Brain pericyte (primary cell): Measurements from ENCODE around the gene COL2A1.

Experiments
- DNase-seq: peaks from one replicate; pipeline ENCODE4 v3.0.0-alpha.2; 2012; ENCODE audit warnings: low read depth, low spot score

Gene COL2A1

DNA sequence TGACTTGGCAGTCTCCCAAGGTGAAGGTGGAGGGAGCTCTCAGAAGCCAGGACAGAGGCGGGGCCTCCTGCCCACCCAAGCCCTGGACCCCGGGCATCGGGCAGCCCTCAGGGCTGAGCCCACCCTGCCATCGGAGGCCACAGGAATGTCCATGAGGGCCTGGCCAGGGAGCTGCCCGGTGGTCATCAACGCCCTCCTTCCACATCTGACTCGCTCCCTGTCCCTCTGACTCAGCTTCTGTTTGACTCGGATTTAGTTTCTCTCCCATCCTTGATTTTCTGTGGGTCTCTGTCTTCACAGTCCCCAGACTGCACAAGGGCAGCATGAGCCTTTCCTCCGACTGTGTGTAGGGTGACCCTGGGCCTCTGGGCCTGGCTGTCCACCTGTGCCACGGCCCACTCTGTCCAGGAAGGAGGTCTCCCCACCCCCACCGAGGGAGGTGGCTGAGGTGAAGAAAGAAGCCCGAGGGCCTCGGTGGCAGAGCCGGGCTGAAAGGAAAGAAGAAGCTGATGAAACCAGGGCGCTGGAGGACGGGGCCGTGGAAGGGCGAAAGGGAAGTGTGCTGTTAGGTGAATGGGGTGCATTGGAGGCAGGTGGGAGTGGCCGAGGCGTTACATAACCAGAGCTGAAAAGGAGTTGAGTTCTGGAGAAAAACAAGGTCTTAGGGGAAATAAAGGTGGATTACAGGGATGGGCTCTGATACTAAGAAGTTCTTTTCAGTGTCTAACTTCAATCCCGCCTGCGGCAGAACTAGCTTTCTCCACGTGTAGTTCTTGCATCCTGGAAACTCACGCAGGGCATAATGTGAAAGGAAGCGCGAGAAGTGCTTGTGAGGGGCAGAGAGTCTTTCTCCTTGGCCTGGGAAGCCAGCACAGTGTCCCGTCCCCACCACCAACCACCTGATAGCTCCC is 57.6 kb downstream of the COL2A1 start:
- DNase-seq, result no peak

- DNase-seq, result no peak
Observed at GRCh38 chr12:47945341-47945728, 58.9 kb downstream of the COL2A1 start.

DNA sequence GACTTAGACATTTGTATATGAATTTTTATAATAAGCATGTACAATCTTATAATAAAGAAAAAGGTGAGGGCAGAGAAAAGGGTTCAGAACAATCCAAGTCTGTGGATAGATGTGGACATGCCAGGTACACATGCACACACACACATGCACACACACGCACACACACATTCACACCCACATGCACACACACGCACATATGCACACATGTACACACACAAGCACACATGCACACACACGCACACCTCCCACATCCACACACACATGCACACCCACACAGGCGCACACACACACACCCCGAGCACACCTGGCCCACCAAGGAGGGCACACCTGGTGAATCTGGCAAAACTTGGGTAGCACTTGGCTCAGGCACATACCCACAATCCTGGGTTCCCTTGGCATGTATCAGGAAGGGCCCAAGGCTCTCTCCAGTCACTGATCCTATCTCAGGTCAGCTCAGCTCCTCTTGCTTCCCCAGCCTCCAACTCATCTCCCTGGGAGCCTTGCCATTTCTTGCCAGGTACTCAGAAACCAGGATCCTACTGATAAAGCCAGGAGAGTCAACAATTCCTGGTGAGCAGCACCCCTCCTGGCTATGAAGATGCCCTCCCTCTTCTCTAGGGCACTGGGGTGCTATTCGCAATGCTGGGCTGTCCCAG is 59.5 kb downstream of the COL2A1 start:
- DNase-seq, result no peak

DNA sequence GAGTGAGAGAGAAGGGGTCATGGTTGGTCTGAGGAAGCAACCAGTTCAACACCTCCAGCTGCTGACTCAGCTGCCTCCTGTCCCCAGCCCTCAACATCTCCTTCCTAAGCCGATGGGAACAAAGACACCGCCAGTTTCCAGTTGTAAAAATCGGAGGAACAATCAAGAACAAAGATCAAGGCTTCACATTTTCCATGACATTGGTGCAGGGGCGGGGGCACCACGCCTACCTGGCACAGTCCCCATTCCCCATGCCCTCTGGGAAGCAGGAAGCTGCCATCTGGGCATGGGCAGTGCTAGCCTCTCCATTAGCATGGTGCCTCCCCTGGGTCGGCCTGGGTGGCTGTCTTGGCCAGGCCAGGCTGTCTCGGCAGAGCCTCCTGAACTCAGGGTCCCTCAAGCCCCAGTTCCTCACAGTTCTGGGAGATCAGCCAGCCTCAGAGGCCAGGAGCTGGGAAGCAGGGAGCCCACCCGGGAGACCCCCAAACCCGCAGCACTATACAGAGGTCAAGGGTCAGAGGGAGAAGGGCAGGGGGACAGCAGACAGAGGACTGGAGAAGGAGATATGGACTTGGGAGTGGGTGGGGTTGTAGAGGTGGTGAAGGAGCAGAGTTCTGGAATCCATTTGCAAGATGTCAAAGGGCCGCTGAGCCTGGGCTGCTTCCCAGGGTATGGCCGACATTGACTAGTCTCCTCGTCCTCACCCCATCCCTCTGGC is 60.5 kb downstream of the COL2A1 start:
- DNase-seq, result no peak

DNA sequence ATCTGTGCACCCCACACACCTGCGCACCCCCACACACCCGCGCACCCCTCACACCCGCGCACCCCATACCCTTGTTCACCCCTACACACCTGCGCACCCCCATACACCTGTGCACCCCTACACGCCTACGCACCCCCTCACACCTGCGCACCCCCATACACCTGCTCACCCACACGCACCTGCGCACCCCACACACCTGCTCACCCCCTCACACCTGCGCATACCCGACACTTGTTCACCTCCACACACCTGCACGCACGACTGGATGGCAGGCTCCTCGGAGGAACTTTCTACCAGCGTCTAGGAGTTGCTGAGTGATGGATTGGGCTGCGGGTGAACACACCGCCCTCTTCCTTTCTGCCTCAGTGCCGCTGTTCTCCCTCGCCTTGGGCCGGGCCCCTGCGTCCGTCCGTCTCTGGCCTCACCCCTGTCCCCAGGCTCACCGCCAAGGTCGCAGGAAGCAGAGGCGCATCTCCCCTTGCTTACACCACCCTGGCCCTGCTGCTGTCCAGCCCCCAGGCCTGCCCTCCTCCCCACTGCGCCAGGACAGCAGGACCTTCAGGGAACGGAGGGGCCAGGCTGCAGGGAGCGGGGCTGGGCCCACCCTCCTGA is 61.6 kb downstream of the COL2A1 start:
- DNase-seq, result no peak

DNA sequence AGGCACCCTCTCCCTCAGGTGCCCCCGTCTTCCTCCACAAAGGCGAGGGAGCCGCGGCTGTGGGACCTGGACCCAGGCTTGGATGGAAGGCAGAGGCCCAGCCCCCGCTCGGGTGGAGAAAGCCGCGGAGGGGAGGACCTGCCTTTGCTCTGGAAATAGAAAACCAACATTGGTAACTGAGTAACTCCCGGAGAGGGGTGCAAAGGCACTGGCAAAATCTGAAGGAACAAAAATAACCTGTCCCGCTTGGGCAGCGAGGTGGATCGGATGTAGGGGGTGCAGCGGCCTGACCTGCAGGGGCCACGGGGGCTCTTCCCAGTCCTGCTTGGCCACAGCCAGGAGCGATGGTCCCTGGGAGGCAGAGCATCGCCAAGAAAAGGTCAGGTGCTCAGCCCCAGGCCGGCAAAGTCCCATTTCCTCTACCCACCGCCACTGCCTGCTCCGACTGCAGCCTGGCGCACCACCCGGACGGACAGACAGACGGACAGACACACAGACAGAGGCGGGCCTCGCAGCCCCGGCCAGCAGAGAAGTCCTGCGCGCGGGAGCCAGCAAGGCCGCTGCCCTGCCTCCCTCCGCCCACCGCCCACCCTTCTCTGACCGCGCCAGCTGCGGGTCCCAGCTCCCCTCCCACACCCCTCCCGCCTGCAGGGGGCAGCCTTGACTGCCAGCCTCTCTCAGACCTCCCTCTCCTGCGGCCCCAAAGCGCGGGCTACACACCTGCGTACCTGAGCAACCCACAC is 62.2 kb downstream of the COL2A1 start:
- no peak for DNase-seq

DNA sequence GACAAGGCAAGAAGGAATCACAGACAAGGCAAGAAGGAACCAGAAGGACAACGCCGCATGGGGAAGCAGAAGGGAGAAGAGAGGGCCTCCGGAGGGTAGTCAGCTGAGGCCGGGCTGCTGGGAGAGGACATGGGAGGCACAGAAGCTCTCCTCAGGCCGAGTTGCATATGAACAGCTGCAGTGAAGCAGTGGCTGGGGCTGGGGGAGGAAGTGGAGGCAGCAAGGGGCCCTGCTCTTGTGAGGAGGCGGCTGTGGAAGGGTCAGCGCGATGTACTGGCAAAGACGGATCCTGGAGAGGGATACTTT is 62.8 kb downstream of the COL2A1 start:
- DNase-seq, result no peak

- no peak for DNase-seq
Observed at GRCh38 chr12:47940773-47941474, 63.4 kb downstream of the COL2A1 start.

- no peak for DNase-seq
Observed at GRCh38 chr12:47939009-47939601, 65.2 kb downstream of the COL2A1 start.

DNA sequence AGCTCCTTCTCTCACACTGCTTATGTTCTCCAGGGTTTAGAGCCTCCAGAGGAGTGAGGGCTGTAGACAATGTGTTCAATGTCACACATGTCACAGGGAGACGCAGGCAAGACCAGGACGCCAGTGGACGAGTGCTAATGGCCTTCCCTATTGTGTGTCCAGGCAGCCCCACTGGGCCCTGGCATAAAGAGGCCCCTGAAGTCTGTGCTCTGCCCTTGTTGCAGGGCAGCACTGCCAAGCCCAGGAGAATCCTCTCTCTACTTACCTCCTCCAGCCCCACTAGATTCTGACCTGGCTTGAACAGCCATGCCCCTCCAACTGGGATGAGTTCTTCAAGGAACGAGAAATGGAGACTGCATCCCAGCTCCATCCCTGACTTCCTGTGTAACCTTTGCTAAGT is 65.7 kb downstream of the COL2A1 start:
- no peak for DNase-seq

DNA sequence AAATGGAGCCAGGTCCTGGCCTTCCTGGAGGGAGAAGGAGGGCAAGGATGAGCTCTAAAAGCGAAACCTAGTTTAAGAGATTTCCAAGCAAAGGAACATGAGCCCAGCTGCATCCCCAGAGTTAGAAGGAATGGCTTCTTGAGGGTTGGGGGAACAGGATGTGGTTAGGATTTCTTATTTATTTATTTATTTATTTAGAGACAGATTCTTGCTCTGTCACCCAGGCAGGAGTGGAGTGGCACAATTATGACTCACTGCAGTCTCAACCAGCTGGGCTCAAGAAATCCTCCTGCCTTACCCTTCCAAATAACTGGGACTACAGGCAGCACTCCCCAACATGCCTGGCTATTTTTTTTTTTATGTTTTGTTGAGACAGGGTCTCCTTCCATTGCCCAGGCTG is 66.2 kb downstream of the COL2A1 start:
- no peak for DNase-seq

GRCh38 chr12:47935184-47935583 is 69.1 kb downstream of the COL2A1 start:
- no peak for DNase-seq

GRCh38 chr12:47931187-47931586 is 73.1 kb downstream of the COL2A1 start:
- DNase-seq, result no peak

GRCh38 chr12:47930634-47931033 is 73.6 kb downstream of the COL2A1 start:
- DNase-seq, result no peak

- DNase-seq, result no peak
Observed at GRCh38 chr12:47927346-47927745, 76.9 kb downstream of the COL2A1 start.
